Ovary (tissue), 3 donors: ENCODE results near the gene OPCML.

Experiments
- CTCF ChIP-seq, 3 donors: fragments of 450-650 bp in 2 of 3; fragments of 200-600 bp in 1 of 3; IDR thresholded peaks; one replicate each; pipeline versions ENCODE4 v1.5.1 to v1.8.0; 2016 to 2022; ENCODE audit warnings: antibody characterized with exemption in 3 of 3, mild to moderate bottlenecking in 1 of 3
- EP300 ChIP-seq: sonication (generic); formaldehyde crosslinking; IDR thresholded peaks from one replicate; pipeline ENCODE4 v1.6.1; 2017; ENCODE audit warnings: antibody characterized with exemption
- POLR2A ChIP-seq: fragments of 450-650 bp; IDR thresholded peaks from one replicate; pipeline ENCODE4 v1.6.1; 2017; ENCODE audit warnings: antibody characterized with exemption, mild to moderate bottlenecking, moderate library complexity
- donor health status: DM: no; HTN: no; CAD: no.

- no peak for TF ChIP-seq CTCF (IDR thresholded peaks at IDR 0.05)
- TF ChIP-seq POLR2A = no peak
- TF ChIP-seq EP300 = no peak
These were observed 534.9 kb downstream of the OPCML start for GRCh38 chr11:132997396-132997795.
